Left ventricle myocardium inferior (tissue), 1 donor: ENCODE results near the gene CCDC51. TPM values are rescaled to one million over a fixed set of nuclear protein-coding genes. Genes with fewer than 3 reads are reported as not detected.

Experiments used
- DNase-seq: peaks from one replicate; pipeline ENCODE4 v3.0.0-alpha.2; 2020
- H3K27ac ChIP-seq: fragments of 200-600 bp; replicated peaks from 2 replicates; pipeline ENCODE4 v1.8.0; 2021
- H3K27me3 ChIP-seq: fragments of 200-600 bp; 2 replicates; pipeline ENCODE4 v1.8.0; 2021; ENCODE audit warnings: low read depth
- H3K36me3 ChIP-seq: fragments of 200-600 bp; 2 replicates; pipeline ENCODE4 v1.8.0; 2021
- H3K4me1 ChIP-seq: fragments of 200-600 bp; 2 replicates; pipeline ENCODE4 v1.8.0; 2021
- H3K4me3 ChIP-seq: fragments of 200-600 bp; 2 replicates; pipeline ENCODE4 v1.8.0; 2021; ENCODE audit warnings: mild to moderate bottlenecking, moderate library complexity
- H3K9me3 ChIP-seq: fragments of 200-600 bp; replicated peaks from 2 replicates; pipeline ENCODE4 v1.8.0; 2021
- intact Hi-C: fragments of 100-400 bp; cut with micrococcal nuclease; formaldehyde crosslinking; loops from one replicate; pipeline ENCODE4 v1.11.0; 2022
- total RNA-seq: library from RNA; stranded (reverse); fragmentation: NEBNext Ultra II Directional; extraction: Animal tissue kit (Norgen Biotek cat#: 25700); gene quantifications from one replicate; pipeline ENCODE4 v1.2.1, GENCODE V29; 2021
- TF ChIP-seq, protein P1 (sequence below): fragments of 200-600 bp; IDR thresholded peaks from 2 replicates; pipeline ENCODE4 v1.8.0; 2021; ENCODE audit warnings: antibody characterized with exemption, mild to moderate bottlenecking, borderline replicate concordance
- donor health status: DM: no; HTN: yes; CAD: no; lungs with severe emphysema.

CCDC51 gene
- total RNA-seq, 1 donor from 2014 or later: 13.9 TPM

DNA sequence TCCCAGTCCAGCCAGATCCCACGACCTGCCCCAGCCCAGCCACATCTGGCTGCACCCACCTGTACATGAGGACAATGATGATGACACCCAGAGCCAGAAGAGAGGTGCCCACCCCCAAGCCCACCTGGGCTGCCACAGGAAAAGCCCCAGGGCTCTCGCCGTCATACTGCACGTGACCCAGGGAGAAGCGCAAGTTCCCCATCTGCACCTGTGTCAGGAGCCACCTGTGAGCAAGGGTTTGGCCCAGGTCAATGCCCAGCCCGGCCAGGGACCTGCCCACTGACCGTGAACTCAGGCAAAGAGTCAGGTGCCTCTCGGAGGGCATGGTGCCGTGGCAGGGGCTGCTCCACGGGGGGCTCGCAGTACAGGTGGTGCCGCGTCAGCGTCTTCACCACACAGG lies 26.3 kb downstream of the CCDC51 start:
- DNase-seq: no peak

DNA sequence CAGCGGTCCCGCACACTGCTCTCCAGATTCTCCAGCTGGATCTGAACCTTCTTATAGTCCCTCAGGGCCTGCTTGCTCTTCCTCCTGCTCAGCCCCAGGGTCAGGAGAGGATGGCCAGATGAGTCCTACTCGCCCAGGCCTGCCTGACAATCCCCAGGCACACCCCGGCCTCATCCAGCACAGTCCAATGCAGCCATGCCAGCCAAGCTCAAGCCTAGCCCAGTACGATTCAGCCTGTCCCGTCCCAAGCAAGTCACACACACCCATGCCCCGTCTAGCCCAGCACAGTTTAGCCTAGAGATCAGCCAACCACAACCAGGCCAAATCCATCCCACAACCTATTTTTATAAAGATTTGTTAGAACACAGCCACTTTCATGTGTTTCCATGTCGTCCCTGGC lies 26.8 kb downstream of the CCDC51 start:
- no peaks in the 10 kb centered on the region for H3K4me1 ChIP-seq
- peaks cover 97% of the 10 kb centered on the region for H3K36me3 ChIP-seq
- H3K27me3 ChIP-seq: no peaks in the 10 kb centered on the region
- H3K4me3 ChIP-seq: no peak overlapping the region
- no peak for DNase-seq
- H3K27ac ChIP-seq: no peak overlapping the region
- no peaks in the 10 kb centered on the region for H3K9me3 ChIP-seq
- TF ChIP-seq, protein P1, sequence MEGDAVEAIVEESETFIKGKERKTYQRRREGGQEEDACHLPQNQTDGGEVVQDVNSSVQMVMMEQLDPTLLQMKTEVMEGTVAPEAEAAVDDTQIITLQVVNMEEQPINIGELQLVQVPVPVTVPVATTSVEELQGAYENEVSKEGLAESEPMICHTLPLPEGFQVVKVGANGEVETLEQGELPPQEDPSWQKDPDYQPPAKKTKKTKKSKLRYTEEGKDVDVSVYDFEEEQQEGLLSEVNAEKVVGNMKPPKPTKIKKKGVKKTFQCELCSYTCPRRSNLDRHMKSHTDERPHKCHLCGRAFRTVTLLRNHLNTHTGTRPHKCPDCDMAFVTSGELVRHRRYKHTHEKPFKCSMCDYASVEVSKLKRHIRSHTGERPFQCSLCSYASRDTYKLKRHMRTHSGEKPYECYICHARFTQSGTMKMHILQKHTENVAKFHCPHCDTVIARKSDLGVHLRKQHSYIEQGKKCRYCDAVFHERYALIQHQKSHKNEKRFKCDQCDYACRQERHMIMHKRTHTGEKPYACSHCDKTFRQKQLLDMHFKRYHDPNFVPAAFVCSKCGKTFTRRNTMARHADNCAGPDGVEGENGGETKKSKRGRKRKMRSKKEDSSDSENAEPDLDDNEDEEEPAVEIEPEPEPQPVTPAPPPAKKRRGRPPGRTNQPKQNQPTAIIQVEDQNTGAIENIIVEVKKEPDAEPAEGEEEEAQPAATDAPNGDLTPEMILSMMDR: no peak
- intact Hi-C loops: no loop called here

More for the DNA sequence above, 26.3 kb downstream of the CCDC51 start:
- intact Hi-C loops: no loop called here
- Histone ChIP-seq H3K4me1 (no peaks in the 10 kb centered on the region), H3K4me3 (no peak overlapping the region), H3K36me3 (peaks cover 97% of the 10 kb centered on the region), H3K27ac (no peak overlapping the region), H3K27me3 (no peaks in the 10 kb centered on the region), H3K9me3 (no peaks in the 10 kb centered on the region)
- TF ChIP-seq, protein P1: no peak

DNA sequence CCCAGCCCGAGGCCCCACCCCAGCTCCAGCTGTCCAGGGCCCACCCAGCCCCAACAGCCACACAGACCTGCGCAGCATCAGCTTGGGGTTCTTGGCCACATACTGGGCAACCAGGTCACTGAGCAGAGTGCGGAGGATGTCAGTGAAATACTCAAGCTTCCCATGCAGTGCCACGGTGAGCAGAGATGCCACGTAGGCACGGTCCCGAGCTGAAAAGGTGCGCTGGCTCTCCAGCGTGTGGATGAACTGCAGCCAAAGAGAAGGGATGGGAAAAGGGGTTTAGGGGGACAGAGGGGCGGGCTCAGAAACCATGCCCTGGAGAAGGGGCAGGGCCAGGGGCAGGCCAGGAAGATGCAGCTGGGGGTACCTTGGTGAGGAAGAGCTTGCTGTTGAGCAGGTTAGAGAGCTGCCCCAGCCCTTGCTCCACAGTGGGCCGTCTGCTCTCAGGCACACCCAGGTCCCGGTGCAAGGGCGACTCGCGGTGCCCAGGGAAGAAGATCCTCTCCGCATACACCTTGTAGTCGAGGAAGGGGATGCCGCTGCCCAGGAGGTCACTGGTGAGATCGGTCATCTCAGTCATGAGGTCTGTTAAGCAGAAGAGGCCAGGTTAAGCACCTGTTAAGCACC lies 27.4 kb downstream of the CCDC51 start:
- peak; percentile 5 for DNase-seq
- no peak overlapping the region for H3K27ac ChIP-seq
- TF ChIP-seq, protein P1: no peak

DNA sequence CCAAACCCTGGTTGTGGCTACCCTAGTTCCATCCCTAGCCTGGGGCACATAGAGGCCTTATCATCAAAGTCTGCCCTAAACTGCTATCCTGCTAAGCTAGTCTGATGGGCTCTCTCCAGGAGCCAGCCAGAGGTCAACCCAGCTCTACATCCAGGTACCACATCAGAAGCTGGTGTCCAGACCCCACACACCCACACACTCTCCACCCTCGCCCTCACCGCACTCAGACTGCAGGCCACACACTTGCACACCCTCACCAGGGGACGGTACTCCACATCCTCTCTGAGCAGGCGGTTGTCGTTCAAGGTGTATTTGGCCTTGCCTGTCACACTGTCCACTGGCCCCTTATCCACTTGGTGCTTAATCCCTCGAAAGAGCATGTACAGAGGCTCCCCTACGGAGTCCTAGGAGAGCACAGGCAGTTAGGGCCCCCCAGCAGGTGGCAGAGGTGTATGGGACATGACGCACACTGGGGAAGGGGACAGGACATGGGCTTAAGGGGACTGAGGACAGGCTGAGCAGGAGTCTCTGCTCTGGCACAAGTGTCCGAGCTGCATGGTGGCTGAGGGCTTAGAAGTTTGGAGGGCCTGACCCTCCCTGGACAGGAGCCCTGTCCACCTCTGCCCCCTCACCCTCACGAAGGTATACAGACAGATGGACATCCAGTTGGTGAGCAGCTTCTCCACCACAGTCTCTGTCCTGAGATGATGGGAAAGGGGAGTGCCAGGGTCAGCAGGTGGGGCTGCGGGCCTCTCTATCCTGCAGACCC lies 28.1 kb downstream of the CCDC51 start:
- intact Hi-C loops: no loop called here
- H3K4me1 ChIP-seq: no peaks in the 10 kb centered on the region
- H3K36me3 ChIP-seq: peaks cover 97% of the 10 kb centered on the region
- H3K9me3 ChIP-seq: no peaks in the 10 kb centered on the region
- H3K27ac ChIP-seq: no peak overlapping the region
- no peak for DNase-seq
- TF ChIP-seq, protein P1: no peak
- no peak overlapping the region for H3K4me3 ChIP-seq
- no peaks in the 10 kb centered on the region for H3K27me3 ChIP-seq

More for the DNA sequence above, 27.4 kb downstream of the CCDC51 start:
- intact Hi-C loops: no loop called here
- Histone ChIP-seq H3K4me1 (no peaks in the 10 kb centered on the region), H3K27me3 (no peaks in the 10 kb centered on the region), H3K36me3 (peaks cover 96% of the 10 kb centered on the region), H3K4me3 (no peak overlapping the region), H3K9me3 (no peaks in the 10 kb centered on the region)

DNA sequence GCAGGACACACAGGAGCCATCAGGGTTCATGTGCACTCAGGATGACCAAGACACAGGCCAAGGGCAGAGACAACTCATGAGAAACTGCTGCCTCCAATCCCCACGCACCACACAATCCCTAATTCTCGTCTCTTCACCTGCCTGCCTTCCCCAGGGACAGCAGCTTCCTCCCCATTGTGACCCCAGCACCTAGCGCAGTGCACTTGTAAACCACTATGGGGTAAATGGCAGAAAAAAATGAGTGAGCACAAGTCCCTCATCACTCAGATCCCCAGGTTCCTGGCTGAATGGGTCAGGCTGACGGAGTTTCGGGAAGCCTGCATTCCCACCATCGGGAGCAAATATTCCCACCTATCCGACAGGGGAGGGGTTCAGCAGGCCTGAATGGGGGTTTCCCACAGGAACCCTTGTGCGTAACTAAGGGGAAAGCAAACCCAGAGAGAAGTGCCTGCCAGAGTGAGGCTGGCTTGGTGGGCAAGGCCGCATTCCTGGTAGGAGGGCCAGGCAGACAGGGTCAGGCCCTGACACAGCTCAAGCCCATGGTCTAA lies 28.8 kb downstream of the CCDC51 start:
- no peaks in the 10 kb centered on the region for H3K4me1 ChIP-seq
- H3K27ac ChIP-seq: no peak overlapping the region
- peaks cover 97% of the 10 kb centered on the region for H3K36me3 ChIP-seq
- TF ChIP-seq, protein P1: no peak
- no peak for DNase-seq
- intact Hi-C loops: no loop called here
- no peak overlapping the region for H3K4me3 ChIP-seq
- no peaks in the 10 kb centered on the region for H3K27me3 ChIP-seq
- H3K9me3 ChIP-seq: no peaks in the 10 kb centered on the region
